Measurements from ENCODE around the gene MICAL2. TPM values are rescaled to one million over a fixed set of nuclear protein-coding genes. Genes with fewer than 3 reads are reported as not detected.

MICAL2 gene
- polyA plus RNA-seq (ENCODE audit: insufficient read length) = 7.1 TPM
- long read RNA-seq, donor 1 = 0 reads
- long read RNA-seq, donor 2 = 0 reads
- long read RNA-seq, donor 3 = 0 reads
- long read RNA-seq, donor 4 = 0 reads
- long read RNA-seq, donor 5, full-length matches to known transcripts = 1 of 1 reads
- long read RNA-seq, donor 5, partial matches to known transcripts = 0 of 1 reads
- long read RNA-seq, donor 5, other reads (novel, unspliced or antisense) = 0 of 1 reads
- long read RNA-seq, donor 6 = 0 reads
- long read RNA-seq, donor 7 = 0 reads
- long read RNA-seq, donor 8 = 0 reads

- peak; percentile 74 for DNase-seq
These were observed at the start of gene MICAL2 for GRCh38 chr11:12110201-12110713. TSS of gene MICAL2 (plus strand) at chr11:12110590. CDS start at chr11:12162156, 51,566 bp downstream.

- no peak for DNase-seq
These were observed 48.4 kb upstream of the MICAL2 start for GRCh38 chr11:12061851-12062560.

GRCh38 chr11:12063251-12063650, 47.1 kb upstream of the MICAL2 start:
- DNase-seq = no peak

GRCh38 chr11:12064136-12064953, 46.0 kb upstream of the MICAL2 start:
- DNase-seq = no peak

GRCh38 chr11:12064954-12065280, 45.5 kb upstream of the MICAL2 start:
- DNase-seq = no peak

GRCh38 chr11:12066056-12066798, 44.2 kb upstream of the MICAL2 start:
- no peak for DNase-seq

- DNase-seq = peak; percentile 65
These were observed 43.4 kb upstream of the MICAL2 start for GRCh38 chr11:12066799-12067508.

GRCh38 chr11:12067796-12068357, 42.5 kb upstream of the MICAL2 start:
- no peak for DNase-seq

- DNase-seq = no peak
These were observed 41.2 kb upstream of the MICAL2 start for GRCh38 chr11:12069066-12069676.

- no peak for DNase-seq
These were observed 39.7 kb upstream of the MICAL2 start for GRCh38 chr11:12070446-12071267.

GRCh38 chr11:12071574-12071973, 38.8 kb upstream of the MICAL2 start:
- no peak for DNase-seq

GRCh38 chr11:12073436-12073835, 37.0 kb upstream of the MICAL2 start:
- DNase-seq = no peak

GRCh38 chr11:12073886-12074285, 36.5 kb upstream of the MICAL2 start:
- DNase-seq = no peak

- no peak for DNase-seq
These were observed 35.7 kb upstream of the MICAL2 start for GRCh38 chr11:12074529-12075195.

- no peak for DNase-seq
These were observed 35.1 kb upstream of the MICAL2 start for GRCh38 chr11:12075291-12075690.

- DNase-seq = no peak
These were observed 34.3 kb upstream of the MICAL2 start for GRCh38 chr11:12075822-12076821.

GRCh38 chr11:12076840-12077534, 33.4 kb upstream of the MICAL2 start:
- DNase-seq = no peak
